GM12892 (cell line): ENCODE data around the gene VPS13D.

Experiments
- POLR2A ChIP-seq: IDR thresholded peaks from 2 replicates; pipeline ENCODE4 v1.6.1; 2011; ENCODE audit warnings: low read depth, low read length, control low read depth
- POLR2AphosphoS5 ChIP-seq: IDR thresholded peaks from 2 replicates; pipeline ENCODE4 v1.6.1; 2011; ENCODE audit warnings: low read depth, low read length, control low read depth
- TAF1 ChIP-seq: IDR thresholded peaks from 2 replicates; pipeline ENCODE4 v1.6.1; 2011; ENCODE audit warnings: low read depth, mild to moderate bottlenecking, control low read depth, low read length, borderline replicate concordance

DNA sequence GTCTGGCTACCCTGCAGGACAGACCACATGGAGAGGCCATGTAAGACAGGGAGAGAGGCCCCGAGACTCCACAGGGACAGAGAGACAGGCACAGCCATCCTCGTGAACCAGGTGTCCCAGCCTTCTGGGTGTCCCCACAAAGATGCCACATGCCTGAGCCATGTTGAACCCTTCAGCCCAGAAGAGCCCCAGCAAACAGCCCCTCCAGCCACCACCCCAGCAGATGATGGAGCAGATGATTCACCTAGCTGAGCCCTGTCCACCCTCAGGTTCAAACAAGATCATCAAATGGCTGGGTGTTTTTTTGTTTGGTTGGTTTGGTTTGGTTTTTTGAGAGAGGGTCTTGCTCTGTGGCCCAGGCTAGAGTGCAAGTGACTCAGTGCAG, 309.5 kb downstream of the VPS13D start:
- TF ChIP-seq TAF1 (no peak), POLR2A (no peak), POLR2AphosphoS5 (no peak)
